B cell (primary cell): ENCODE measurements around the gene PHPT1. TPM values are rescaled to one million over a fixed set of nuclear protein-coding genes. Genes with fewer than 3 reads are reported as not detected.

Experiments
- ATAC-seq: fragments of 200-7000 bp; cut with Tn5 transposase; one replicate; pipeline ENCODE4 v1.10.0; 2021; ENCODE audit warnings: low read depth, mild to moderate bottlenecking, moderate number of reproducible peaks, moderate library complexity
- CTCF ChIA-PET: fragments of 350-600 bp; sonication (Branson Sonifier 250); formaldehyde crosslinking; loops from one replicate; lab custom pipeline; 2021; ENCODE audit warnings: antibody characterized with exemption, inconsistent platforms; lab: Charles Lee
- POLR2A ChIA-PET: fragments of 350-600 bp; sonication (Branson Sonifier 250); formaldehyde crosslinking; loops from one replicate; lab custom pipeline; 2021; ENCODE audit warnings: antibody characterized with exemption; lab: Charles Lee
- DNase-seq: peaks from one replicate; pipeline ENCODE4 v3.0.0; 2013
- H2AFZ ChIP-seq: 2 replicates; pipeline ENCODE4 v1.6.1; 2012; ENCODE audit warnings: mild to moderate bottlenecking, low read depth, low read length; ENCODE audit not compliant: insufficient read depth, poor library complexity, severe bottlenecking
- H3K27ac ChIP-seq, 2 donors: 1 replicate in 1 of 2; 2 replicates in 1 of 2; pipeline ENCODE4 v1.5.1; 2012 to 2013; ENCODE audit warnings: low read length in 2 of 2, mild to moderate bottlenecking in 2 of 2, moderate library complexity in 1 of 2
- H3K27me3 ChIP-seq, 4 experiments: fragments of 200-600 bp in 1 of 4; sonication (generic) in 1 of 4; replicated peaks in 1 of 4; 1 replicate in 2 of 4; 2 replicates in 2 of 4; pipeline versions ENCODE4 v1.6.1 to v1.7.0; 2013 to 2016; ENCODE audit warnings: low read length in 3 of 4, mild to moderate bottlenecking in 2 of 4, mixed read lengths in 1 of 4, moderate library complexity in 1 of 4; ENCODE audit not compliant: insufficient read depth in 4 of 4, control insufficient read depth in 3 of 4; ENCODE audit errors: control extremely low read depth in 1 of 4
- H3K36me3 ChIP-seq, 2 experiments: replicated peaks in 1 of 2; 1 replicate in 1 of 2; 2 replicates in 1 of 2; pipeline versions ENCODE4 v1.6.1 to v1.7.1; 2013; ENCODE audit warnings: low read length in 1 of 2; ENCODE audit not compliant: insufficient read depth in 2 of 2, control insufficient read depth in 1 of 2; ENCODE audit errors: control extremely low read depth in 1 of 2, extremely low read depth in 1 of 2
- H3K4me1 ChIP-seq, 2 donors: fragments of 200-600 bp in 1 of 2; sonication (generic) in 1 of 2; 1 replicate in 1 of 2; 2 replicates in 1 of 2; pipeline versions ENCODE4 v1.5.1 to v1.6.1; 2013 to 2017; ENCODE audit warnings: low read length in 2 of 2; ENCODE audit not compliant: control insufficient read depth in 2 of 2, insufficient read depth in 2 of 2
- H3K4me2 ChIP-seq: replicated peaks from 2 replicates; pipeline ENCODE3; 2012; ENCODE audit warnings: mild to moderate bottlenecking, low read depth, low read length; ENCODE audit not compliant: poor library complexity, severe bottlenecking
- H3K4me3 ChIP-seq, 5 experiments: fragments of 200-600 bp in 1 of 5; sonication (generic) in 1 of 5; 1 replicate in 3 of 5; 2 replicates in 2 of 5; pipeline versions ENCODE4 v1.5.1 to v1.7.0; 2011 to 2016; ENCODE audit warnings: low read length in 4 of 5, mild to moderate bottlenecking in 4 of 5, low read depth in 2 of 5, control low read depth in 1 of 5, moderate library complexity in 1 of 5; ENCODE audit not compliant: insufficient read depth in 1 of 5; ENCODE audit errors: control extremely low read depth in 1 of 5, extremely low read depth in 1 of 5
- H3K79me2 ChIP-seq: fragments of 200-600 bp; sonication (generic); one replicate; pipeline ENCODE4 v1.6.0; 2016; ENCODE audit warnings: low read length; ENCODE audit not compliant: control insufficient read depth, insufficient read depth
- H3K9ac ChIP-seq: fragments of 200-600 bp; sonication (generic); 2 replicates; pipeline ENCODE4 v1.6.1; 2017; ENCODE audit warnings: mild to moderate bottlenecking, low read length, moderate library complexity
- H3K9me3 ChIP-seq, 3 donors: one replicate each; pipeline versions ENCODE4 v1.6.1 to v1.7.1; 2013; ENCODE audit warnings: low read length in 2 of 3; ENCODE audit not compliant: control insufficient read depth in 2 of 3, insufficient read depth in 1 of 3; ENCODE audit errors: control extremely low read depth in 1 of 3
- H4K20me1 ChIP-seq: 2 replicates; pipeline ENCODE4 v1.6.0; 2012; ENCODE audit warnings: mild to moderate bottlenecking, low read length; ENCODE audit not compliant: insufficient read depth, control insufficient read depth, poor library complexity, severe bottlenecking
- H3K27ac Mint-ChIP-seq: one replicate; pipeline ENCODE4 v1.8.0; 2021; ENCODE audit warnings: mixed read lengths
- H3K27me3 Mint-ChIP-seq: one replicate; pipeline ENCODE4 v1.8.0; 2021; ENCODE audit warnings: mixed read lengths
- H3K4me1 Mint-ChIP-seq: one replicate; pipeline ENCODE4 v1.8.0; 2021; ENCODE audit warnings: mixed read lengths
- H3K4me3 Mint-ChIP-seq: one replicate; pipeline ENCODE4 v1.8.0; 2021; ENCODE audit warnings: mixed read lengths
- H3K9me3 Mint-ChIP-seq: one replicate; pipeline ENCODE4 v1.8.0; 2022; ENCODE audit warnings: mixed read lengths; ENCODE audit not compliant: insufficient read depth
- EZH2 ChIP-seq: IDR thresholded peaks from 2 replicates; pipeline ENCODE4 v1.6.1; 2012; ENCODE audit warnings: borderline replicate concordance, low read depth, mild to moderate bottlenecking, moderate library complexity, low read length; ENCODE audit not compliant: insufficient read depth, poor library complexity, severe bottlenecking
- WGBS: methylation state at CpG from one replicate; pipeline ENCODE4 v1.1.5; 2013; ENCODE audit warnings: missing lambda C conversion rate; ENCODE audit not compliant: insufficient coverage; 5-methylcytosine and 5-hydroxymethylcytosine counted together
- intact Hi-C: fragments of 100-400 bp; cut with micrococcal nuclease; formaldehyde crosslinking; loops from one replicate; pipeline ENCODE4 v1.10.0; 2022
- polyA plus RNA-seq: library from polyadenylated mRNA; depleted of rRNA; stranded (reverse); fragments of >200 nt; gene quantifications from 2 replicates; pipeline ENCODE4 v1.2.3, GENCODE V29; 2012
- total RNA-seq, 2 donors: library from RNA; stranded (reverse); fragments of 120-200 nt in 1 of 2; gene quantifications; 1 replicate in 1 of 2; 2 replicates in 1 of 2; pipeline versions ENCODE4 v1.2.3 to v1.2.4, GENCODE V29; 2013 to 2022
- TF ChIP-seq, protein P1 (sequence below): fragments of 200-600 bp; IDR thresholded peaks from one replicate; pipeline ENCODE4 v1.8.0; 2022; ENCODE audit warnings: antibody characterized with exemption, mild to moderate bottlenecking

Gene PHPT1
- total and polyA plus RNA-seq, 2 donors (not counting 1 experiment from before 2014, with no cell fraction given), result 36.5 to 37.2 TPM

DNA sequence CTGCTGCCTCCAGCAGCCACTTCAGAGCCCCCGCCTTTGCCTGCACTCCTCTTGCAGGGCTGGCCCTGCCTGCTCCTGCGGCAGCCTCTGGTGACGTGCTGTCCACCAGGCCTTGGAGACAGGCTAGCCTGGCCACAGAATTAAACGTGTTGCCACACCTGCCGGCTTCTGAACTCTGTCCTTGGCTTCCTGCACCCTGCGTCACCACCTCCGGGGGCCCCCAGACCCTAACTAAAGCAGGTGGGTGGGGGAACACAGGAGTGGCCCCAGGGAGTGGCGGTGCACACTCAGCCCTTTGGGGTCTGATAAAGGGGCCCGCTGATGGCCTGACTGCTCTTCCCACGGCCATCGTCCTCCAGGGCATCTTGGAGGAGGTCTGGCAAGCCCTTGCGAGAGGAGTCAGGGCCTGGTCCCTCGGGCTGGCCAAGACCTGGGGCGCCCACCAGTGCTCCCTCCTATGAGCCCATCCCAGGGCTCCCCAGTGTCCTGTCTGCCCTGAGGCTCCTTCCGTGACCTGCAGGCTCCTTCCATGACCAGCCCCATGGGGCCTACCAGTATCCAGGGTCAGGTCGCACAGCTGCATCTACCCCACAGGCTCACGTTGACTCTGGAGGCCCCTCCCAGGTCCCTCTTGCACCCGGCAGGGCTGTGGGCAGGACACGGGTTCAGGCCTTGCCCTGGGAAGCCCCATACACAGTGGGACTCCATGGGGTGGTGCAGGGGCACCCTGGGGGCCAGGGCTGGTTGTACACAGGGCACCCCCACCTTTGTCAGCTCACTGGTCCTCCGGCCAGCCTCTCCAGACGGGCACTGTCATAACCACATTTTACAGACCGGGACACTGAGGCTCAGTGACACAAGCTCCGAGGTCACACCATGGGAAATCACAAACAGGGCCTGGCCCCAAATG lies 1.9 kb downstream of the PHPT1 start:
- peak overlapping the region; percentile 3 for H3K4me3 Mint-ChIP-seq
- DNase-seq (no peak), ATAC-seq (no peak)
- no peak overlapping the region for H3K4me2 ChIP-seq
- CTCF ChIA-PET, result interaction anchor here (0.6 to 1.2 kb wide), 2 partner anchors 9 to 13 kb away, joined by 3 read pairs; partner anchors contain the start of gene AJM1
- no peak overlapping the region for H3K4me3 ChIP-seq
- TF ChIP-seq EZH2, result no peak
- TF ChIP-seq, protein P1, sequence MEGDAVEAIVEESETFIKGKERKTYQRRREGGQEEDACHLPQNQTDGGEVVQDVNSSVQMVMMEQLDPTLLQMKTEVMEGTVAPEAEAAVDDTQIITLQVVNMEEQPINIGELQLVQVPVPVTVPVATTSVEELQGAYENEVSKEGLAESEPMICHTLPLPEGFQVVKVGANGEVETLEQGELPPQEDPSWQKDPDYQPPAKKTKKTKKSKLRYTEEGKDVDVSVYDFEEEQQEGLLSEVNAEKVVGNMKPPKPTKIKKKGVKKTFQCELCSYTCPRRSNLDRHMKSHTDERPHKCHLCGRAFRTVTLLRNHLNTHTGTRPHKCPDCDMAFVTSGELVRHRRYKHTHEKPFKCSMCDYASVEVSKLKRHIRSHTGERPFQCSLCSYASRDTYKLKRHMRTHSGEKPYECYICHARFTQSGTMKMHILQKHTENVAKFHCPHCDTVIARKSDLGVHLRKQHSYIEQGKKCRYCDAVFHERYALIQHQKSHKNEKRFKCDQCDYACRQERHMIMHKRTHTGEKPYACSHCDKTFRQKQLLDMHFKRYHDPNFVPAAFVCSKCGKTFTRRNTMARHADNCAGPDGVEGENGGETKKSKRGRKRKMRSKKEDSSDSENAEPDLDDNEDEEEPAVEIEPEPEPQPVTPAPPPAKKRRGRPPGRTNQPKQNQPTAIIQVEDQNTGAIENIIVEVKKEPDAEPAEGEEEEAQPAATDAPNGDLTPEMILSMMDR, result no peak
- peaks cover 7% of the 10 kb centered on the region for H3K27me3 Mint-ChIP-seq
- peaks cover 0 to 4% of the 10 kb centered on the region in 2 experiments for H3K36me3 ChIP-seq
- H2AFZ ChIP-seq, result no peak overlapping the region
- peaks cover 20% of the 10 kb centered on the region for H3K4me1 Mint-ChIP-seq
- no peak overlapping the region for H3K9ac ChIP-seq
- no peak overlapping the region for H3K27ac Mint-ChIP-seq
- peaks cover 0 to 11% (median 0%) of the 10 kb centered on the region in 3 donors for H3K9me3 ChIP-seq
- no peaks in the 10 kb centered on the region for H3K9me3 Mint-ChIP-seq
- POLR2A ChIA-PET, result no interaction called here
- peaks cover 12% of the 10 kb centered on the region for H4K20me1 ChIP-seq
- no peak overlapping the region for H3K27ac ChIP-seq
- peaks cover 27 to 29% of the 10 kb centered on the region in 2 donors for H3K4me1 ChIP-seq
- 93% methylated on average over 23 of the region's 23 CpGs for WGBS
- peaks cover 0 to 19% (median 8%) of the 10 kb centered on the region in 4 experiments for H3K27me3 ChIP-seq
- peaks cover 2% of the 10 kb centered on the region for H3K79me2 ChIP-seq
- intact Hi-C loops, result no loop called here
